22Rv1 (cell line): ENCODE data around the gene ZNF750.

Experiments
- H3K27ac ChIP-seq: fragments of 450-650 bp; 2 replicates; pipeline ENCODE4 v1.5.1; 2017
- ZFX ChIP-seq: fragments of 450-650 bp; IDR thresholded peaks from 2 replicates; pipeline ENCODE4 v1.6.1; 2017; ENCODE audit warnings: antibody characterized with exemption, borderline replicate concordance
- TF ChIP-seq, protein P1 (sequence below): fragments of 450-650 bp; IDR thresholded peaks from 2 replicates; pipeline ENCODE4 v1.5.1; 2017; ENCODE audit warnings: mild to moderate bottlenecking

ZNF750 gene

DNA sequence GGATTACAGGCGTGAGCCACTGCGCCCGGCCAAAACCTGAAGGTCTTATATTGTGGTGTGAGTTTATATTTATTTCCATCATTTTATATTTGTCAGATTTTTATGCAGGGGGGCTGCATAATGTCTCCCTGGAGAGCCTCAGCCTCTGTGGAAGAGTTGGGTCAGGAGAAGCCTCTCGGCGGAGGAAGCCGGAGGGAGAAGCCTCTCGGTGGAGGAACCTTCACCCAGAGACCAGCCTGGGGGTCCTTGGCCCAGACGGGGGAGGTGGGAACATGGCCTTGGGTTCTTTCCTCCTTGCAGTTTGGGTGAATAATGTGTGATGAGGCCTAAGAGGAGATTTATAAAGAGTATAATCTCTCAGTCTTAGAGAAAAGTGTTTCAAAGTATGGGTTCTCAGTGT lies 22.4 kb upstream of the ZNF750 start:
- TF ChIP-seq, protein P1, sequence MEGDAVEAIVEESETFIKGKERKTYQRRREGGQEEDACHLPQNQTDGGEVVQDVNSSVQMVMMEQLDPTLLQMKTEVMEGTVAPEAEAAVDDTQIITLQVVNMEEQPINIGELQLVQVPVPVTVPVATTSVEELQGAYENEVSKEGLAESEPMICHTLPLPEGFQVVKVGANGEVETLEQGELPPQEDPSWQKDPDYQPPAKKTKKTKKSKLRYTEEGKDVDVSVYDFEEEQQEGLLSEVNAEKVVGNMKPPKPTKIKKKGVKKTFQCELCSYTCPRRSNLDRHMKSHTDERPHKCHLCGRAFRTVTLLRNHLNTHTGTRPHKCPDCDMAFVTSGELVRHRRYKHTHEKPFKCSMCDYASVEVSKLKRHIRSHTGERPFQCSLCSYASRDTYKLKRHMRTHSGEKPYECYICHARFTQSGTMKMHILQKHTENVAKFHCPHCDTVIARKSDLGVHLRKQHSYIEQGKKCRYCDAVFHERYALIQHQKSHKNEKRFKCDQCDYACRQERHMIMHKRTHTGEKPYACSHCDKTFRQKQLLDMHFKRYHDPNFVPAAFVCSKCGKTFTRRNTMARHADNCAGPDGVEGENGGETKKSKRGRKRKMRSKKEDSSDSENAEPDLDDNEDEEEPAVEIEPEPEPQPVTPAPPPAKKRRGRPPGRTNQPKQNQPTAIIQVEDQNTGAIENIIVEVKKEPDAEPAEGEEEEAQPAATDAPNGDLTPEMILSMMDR: no peak
- no peak for TF ChIP-seq ZFX
- no peak overlapping the region for H3K27ac ChIP-seq

DNA sequence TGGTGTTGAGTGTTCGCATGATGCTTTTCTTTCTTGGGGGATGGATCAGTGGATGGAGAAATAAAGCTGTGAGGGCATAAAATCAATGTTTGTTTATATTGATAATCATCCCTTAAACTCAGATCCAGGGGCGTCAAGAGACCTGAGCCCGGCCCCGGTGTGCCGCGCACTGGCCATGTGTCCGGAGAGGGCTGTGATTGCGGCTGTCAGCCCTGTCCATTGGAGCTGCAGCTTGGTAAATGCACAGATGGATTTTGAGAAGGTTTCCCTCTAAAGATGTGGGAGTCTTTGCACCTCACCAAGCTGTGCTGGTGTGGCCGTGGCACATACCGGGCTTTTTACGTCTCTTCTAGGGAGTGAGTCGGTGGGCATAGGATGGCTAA lies 21.6 kb upstream of the ZNF750 start:
- H3K27ac ChIP-seq: no peak overlapping the region
- TF ChIP-seq, protein P1: no peak
- no peak for TF ChIP-seq ZFX

DNA sequence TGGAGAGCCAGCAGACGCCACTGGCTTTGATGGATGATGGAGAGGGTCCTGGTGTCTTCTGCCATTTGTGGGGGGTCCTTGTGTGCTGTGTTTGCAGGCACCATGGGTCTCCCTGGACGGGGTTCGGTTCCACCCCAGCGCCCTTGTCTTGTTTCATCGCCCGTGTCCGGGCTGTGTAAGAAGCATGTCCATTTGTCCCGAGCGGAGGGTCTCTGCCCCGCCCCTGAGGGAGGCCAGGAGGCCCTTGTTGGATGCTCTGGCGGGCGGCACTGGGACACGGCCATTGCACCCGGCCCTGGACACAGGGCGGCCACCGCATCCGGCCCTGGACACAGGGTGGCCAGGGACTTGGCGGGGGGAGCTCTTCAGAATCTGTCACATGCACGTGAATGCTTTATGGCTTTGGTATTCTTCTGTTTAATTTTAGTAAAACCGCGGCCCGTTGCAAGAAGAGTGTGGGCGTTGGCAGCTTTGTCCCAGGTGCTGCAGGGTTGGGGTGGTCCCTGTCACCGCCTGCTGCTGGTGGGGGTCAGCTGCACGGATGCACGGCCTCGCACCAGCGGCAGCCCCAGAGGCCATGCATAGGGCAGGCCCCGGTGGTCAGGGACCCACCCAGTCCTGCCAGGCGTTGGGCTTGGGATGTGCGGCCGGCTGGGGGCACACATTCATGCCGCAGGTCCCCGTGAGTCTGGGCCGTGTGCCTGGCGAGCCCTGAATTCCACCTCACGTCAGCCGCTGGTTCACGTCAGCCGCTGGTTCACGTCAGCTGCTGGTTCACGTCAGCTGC lies 21.0 kb upstream of the ZNF750 start:
- H3K27ac ChIP-seq: no peak overlapping the region
- TF ChIP-seq ZFX: no peak
- TF ChIP-seq, protein P1: no peak

DNA sequence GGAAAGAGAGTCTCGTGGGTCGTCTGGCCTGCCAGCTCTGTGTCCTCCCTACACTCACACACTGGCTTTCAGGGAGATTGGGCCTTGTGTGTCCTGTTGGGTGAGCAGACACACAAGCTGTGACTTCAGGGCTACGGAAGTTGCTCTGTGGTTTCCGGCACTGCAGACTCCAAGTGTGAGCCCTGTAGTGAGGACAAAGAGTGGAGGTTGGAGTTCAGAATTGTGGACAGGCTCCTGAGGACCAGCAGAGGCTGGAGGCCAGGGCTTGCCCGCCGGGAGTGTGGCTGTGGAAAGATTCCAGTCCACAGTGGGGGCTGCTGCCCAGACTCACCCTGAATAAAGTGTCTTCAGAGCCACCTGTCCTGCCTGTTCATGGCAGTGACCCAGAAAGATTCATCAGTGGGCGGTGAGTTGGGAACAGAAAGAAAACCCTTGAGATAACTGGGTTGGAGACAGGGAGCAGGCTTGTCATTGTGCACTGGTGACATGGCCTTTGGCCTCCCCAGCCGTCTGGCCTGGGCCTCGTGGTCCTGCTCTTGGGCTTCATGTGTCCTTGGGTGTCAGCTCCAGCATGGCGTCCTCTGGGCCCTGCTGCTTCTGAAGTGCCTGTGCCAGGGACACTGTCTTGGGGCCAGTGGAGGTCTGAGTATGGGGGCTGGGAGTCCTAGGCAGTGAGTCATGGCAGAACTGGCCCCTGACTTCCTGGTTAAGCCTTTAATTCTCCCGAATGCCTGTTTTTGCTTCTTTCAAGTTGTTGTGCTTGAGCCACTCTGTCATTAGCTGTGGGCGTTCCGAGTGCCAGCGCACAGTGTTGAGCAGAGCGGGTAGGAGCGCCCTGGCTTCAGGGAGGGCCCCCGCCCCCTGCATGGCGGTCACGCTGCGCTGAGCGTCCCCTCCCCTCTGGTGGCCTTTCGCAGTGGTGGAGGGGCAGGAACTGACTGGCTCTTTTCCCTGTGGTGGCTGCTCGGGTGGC lies 19.9 kb upstream of the ZNF750 start:
- TF ChIP-seq ZFX: no peak
- TF ChIP-seq, protein P1: no peak
- H3K27ac ChIP-seq: no peak overlapping the region

DNA sequence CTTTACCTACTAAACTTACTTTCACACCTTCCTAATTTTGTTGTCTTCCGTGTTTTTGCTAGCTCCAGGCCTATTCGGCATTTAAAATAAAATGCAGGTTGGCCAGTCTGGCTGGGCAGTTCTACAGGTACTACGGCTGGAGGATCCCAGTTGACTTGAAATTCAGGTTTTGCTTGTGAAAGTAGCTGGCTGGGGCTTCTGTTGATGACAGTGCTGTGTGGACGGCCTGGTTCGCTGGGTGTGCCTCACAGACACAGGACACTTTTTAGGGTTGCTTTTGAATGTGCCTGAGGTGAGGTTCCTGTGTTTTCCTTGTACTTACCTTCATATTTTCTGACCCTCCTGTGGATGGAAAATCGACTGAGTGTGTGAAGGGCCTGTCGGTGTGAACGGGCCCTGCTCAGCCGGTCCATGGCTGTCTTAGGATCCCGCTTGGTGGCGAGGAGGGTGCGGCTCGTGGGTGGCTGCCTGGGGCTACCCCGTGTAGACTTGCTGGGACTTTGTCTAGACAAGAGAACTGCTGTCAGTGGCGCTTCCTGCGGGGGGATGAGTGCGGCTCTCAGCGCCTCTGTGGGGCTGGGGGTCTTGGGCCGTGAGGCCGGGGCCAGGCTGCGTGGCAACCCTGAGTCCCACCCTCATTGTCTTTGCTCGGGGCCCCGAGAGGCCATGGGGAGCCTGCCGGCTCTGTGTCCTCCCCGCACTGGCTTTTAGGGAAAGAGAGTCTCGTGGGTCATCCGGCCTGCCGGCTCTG lies 18.7 kb upstream of the ZNF750 start:
- H3K27ac ChIP-seq: no peak overlapping the region
- TF ChIP-seq, protein P1: no peak
- no peak for TF ChIP-seq ZFX

DNA sequence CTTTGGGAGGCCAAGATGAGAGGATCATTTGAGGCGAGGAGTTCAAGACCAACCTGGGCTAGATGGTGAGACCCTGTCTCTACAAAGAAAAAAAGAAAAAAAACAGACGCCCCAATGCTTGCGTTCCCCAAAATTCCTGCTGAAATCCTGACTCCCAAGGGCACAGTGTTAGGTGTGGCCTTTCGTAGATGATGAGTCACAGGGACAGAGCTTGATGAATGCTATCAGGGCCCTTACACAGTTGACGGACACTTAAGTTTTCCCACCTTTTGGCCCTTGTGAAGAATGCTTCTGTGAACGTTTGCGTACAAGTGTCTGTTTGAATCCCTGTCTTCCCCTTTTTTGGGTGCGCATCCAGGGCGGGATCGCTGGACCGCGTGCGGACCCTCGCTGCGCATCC lies 16.5 kb upstream of the ZNF750 start:
- H3K27ac ChIP-seq: no peak overlapping the region
- TF ChIP-seq ZFX: no peak
- TF ChIP-seq, protein P1: no peak
